HG03103 (cell line): ENCODE results near the gene FNIP2.
"Not testable (repeated sequence)": the region's sequence is repeated elsewhere in the genome, so short reads cannot be mapped to it uniquely, and the experiment has no call there.

Experiments
- ATAC-seq: cut with Tn5 transposase; IDR thresholded peaks from one replicate; pipeline ENCODE4 v1.9.1; 2021; ENCODE audit warnings: low read depth; ENCODE audit not compliant: unreplicated experiment

Gene FNIP2

GRCh38 chr4:158861766-158862165 is 92.9 kb downstream of the FNIP2 start:
- ATAC-seq, result no peak

GRCh38 chr4:158863296-158863695 is 94.5 kb downstream of the FNIP2 start:
- no peak for ATAC-seq

DNA sequence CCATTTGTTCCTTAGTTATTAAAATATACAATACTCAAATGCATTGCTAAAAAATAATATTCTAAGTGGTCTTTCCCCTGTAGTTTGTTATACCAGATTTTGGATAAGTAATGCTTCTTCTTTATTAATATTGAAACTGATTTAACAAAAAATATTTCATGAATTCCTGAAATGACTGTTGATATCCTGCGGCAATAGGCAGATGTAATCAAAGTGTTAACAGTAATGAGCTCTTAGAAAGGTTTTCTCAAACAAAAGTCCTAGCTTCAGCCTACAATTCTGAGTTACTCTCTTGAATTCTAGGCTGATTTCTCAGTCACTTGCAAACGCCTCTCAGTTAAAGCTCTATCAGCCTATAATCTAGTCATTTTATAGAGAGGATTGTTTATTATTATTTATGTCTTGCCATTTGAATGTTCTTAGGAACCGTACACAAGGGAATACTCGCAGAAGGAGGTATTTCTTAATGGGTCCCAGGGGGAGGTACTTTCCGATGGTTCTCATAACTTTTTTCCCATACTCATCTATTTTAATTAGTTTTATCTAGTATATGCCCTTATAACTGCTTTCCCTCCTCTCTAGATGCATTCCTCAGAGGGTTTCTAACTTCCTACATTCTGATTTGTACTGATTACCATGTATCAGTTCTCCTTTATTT is 96.8 kb downstream of the FNIP2 start:
- no peak for ATAC-seq

- no peak for ATAC-seq
Measured at GRCh38 chr4:158869001-158869400, 100.2 kb downstream of the FNIP2 start.

- no peak for ATAC-seq
Measured at GRCh38 chr4:158869761-158870160, 100.9 kb downstream of the FNIP2 start.

DNA sequence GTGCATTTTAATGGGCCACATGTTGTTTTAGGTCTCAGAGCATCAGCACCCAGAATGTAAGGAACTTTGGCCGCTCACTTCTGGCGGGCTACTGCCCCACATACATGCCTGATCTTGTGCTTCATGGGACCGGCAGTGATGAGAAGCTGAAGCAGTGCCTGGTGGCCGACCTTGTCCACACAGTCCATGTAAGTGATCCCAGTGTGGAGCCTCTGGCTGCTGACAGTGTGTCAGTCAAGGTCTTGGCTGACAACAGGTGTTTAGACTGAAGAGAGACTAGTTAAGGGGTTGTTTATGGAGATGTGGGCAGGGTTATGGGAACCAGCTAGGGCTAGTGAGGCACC is 101.4 kb downstream of the FNIP2 start:
- no peak for ATAC-seq

DNA sequence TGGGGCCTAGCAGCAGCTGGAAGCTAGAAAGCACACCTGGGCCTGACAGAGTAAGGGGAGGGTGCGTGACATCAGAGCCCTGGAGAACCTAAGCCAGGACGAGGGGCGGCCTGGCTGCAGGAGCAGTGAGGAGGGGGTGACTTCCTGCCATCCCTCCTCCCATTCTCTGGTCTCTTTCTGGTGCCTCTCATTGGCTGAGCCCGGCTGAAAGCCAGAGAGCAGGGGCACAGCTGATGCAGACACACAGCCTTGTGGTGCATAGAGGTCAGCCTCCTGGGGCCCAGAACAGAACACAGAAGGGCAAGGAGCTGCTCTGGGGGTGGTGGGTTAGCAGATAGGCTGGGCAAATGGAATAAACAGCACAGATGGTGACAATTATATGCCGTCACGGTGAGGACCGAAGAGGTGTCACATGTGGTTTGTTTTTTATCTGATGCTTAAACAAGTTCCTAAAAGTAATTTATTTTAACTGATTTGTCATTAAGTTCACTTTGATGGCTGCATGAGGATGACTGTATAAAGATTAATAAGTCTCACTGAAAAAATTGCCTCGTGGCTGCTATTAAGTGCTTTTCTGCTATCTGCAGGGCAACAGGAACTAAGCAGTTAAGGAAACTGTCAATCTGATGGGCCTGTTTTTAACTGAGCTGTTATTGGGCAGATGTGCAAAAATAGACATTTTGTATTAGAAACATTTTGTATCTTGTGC is 102.0 kb downstream of the FNIP2 start:
- no peak for ATAC-seq

DNA sequence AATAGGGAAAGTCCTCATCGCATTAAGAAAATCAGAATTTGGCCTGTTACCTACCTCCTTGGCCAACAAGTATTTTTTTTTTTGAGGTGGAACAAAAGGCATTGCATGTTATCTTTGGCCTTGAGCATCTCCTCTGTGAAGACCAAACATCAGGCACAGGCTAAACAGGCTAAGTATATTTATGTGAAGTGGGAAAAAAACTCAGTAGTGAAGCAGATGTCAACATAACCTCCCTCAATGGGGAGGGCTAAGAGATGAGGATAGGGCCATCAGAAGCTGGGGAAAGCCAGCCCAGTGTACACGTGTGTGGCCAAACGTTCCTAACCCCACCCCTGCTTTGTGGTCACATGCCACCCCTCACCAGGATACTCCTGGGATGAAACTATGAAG is 102.5 kb downstream of the FNIP2 start:
- no peak for ATAC-seq

- ATAC-seq, result no peak
Measured at GRCh38 chr4:158873795-158874401, 105.1 kb downstream of the FNIP2 start.

GRCh38 chr4:158875026-158875425 is 106.2 kb downstream of the FNIP2 start:
- ATAC-seq, result no peak

DNA sequence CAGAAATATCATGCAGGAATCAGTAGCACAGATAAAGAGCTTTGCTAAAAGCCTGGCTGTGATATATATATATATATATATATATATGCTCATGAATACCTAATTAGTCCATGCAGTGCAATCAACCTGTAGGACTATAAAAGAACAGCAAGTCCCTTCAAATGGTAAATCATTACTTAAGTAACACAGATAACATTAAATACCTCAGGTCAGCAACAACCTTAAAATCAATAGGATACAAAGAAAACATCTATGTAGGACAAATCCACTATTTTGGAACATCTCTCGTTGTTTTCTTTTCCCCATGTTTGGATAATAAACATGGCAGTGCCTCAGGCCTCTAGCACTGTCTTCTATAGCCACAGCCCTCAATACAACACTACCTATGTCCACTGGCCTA is 106.6 kb downstream of the FNIP2 start:
- no peak for ATAC-seq

DNA sequence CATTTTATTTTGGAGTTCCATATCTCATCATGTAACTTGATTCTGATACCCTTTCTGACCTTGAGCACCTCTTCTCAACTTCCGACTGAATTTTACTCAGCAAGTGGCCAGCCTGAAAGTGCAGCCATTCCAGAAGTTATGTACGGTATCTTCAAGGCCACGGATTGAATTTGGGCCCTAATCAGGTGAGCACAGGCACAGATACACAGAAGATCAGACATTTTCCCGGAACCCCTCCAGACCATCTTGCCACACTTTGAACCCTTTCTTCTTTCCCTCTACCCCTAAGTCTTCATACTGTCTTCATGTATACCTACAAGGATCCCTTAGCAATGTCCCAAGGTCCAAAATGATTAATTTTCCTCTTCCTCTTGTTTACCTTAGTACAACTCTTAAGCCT is 108.2 kb downstream of the FNIP2 start:
- ATAC-seq, result no peak

- not testable (repeated sequence) for ATAC-seq
Measured at GRCh38 chr4:158882142-158882541, 113.3 kb downstream of the FNIP2 start.

- ATAC-seq, result no peak
Measured at GRCh38 chr4:158884280-158884679, 115.5 kb downstream of the FNIP2 start.

DNA sequence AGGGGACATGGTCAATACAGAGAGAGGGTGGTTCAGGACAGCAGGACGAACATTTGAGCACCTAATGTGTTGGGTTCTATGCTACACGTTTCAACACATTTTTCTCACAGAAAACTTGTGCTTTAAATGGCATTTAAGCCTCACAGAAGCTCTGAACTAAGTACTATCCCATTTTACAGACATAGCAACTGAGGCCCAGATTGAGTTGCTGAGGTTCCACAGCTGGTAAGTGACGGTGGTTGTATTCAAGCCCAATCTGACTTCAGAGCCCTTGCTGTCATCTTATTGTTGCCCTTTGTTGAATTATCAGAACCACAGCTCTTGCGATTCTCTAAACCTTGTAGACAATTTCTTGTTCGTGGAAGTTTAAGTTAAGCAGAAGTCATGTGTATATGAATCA is 116.7 kb downstream of the FNIP2 start:
- no peak for ATAC-seq

DNA sequence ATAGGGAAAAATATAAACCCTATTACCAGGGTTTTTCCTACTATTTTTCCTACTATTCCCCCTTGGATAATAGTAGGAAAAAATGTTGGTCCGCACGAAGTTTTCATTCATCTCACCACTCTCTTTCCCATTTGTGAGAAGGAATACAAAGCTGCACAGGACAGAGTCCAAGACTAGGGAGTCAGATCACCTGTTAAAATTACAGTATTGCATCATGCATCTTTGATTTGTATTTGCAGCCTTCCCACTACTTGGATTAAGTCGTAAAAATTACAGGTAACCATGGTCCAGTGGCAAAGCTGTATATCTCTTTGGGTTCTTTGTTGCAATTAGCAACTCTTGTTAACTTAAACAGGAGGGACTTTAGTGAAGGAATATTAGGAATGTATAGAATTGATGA is 121.5 kb downstream of the FNIP2 start:
- no peak for ATAC-seq

DNA sequence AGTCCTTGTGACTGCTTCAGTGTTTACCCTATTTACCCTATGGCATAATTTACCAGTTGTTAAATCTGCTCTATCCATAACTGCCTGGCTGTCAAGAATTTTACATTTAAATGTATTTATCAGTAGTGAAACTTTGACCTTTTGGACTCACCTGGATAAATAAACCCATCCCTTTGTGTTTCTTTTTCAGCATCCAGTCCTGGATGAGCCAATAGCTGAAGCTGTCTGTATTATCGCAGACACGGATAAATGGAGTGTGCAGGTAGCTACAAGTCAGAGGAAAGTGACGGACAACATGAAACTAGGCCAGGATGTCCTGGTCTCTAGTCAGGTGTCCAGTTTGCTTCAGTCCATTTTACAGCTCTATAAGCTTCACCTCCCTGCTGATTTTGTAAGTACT is 122.4 kb downstream of the FNIP2 start:
- no peak for ATAC-seq

GRCh38 chr4:158894826-158895225 is 126.0 kb downstream of the FNIP2 start:
- no peak for ATAC-seq

DNA sequence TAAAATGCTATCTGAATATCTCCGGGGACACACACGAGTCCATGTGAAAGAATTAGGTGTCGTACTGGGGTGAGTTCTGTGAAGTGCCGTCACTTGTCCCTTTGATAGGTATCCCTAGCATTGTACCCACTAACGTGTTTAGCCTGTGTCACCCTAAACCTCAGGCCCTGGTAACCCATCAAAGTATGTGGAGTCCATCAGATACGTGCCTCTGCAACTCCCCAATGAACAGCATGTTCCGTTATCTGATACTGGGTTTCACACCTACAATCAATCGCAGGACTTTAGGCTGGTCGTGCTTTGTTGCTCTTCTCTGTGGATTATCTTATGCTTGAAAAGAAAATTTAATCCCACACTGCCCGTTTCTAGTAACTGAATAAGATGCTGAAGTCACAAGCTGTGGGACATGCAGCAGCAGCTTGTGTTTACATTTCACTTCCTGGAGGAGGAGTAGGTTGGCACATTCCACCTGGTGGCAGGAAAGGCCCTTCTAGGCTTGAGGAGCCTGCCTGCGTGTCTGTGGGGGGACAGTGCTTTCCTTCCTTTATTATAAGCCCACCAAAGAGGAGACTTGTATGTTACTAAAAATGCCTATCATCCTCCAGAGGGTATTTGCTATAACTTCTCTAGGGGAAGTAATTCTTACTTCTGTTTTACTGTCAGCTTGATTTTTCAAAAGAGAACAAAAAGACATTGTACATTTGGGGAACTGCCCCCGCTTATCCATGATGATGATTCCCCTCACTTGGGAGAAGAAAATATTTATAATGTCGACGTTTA is 127.2 kb downstream of the FNIP2 start:
- ATAC-seq, result no peak

DNA sequence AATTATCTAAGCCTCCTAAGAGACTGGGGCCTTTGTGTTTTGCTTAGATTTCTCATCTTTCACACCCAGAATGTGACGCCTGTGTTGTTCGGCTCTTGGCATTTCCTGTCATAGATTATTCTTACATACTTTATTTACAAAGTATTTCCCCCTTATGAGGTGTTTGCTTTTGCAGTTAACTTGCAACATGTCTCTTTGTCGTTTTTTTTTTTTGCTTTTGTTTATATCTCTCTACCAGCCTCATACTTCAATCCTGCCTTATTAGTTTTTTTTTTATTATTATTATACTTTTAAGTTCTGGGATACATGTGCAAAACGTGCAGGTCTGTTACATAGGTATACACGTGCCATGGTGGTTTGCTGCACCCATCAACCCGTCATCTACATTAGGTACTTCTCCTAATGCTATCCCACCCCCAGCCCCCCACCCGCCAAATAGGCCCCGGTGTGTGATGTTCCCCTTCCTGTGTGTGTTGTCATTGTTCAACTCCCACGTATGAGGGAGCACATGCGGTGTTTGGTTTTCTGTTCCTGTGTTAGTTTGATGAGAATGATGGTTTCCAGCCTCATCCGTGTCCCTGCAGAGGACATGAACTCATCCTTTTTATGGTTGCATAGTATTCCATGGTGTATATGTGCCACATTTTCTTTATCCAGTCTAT is 127.9 kb downstream of the FNIP2 start:
- ATAC-seq, result not testable (repeated sequence)

DNA sequence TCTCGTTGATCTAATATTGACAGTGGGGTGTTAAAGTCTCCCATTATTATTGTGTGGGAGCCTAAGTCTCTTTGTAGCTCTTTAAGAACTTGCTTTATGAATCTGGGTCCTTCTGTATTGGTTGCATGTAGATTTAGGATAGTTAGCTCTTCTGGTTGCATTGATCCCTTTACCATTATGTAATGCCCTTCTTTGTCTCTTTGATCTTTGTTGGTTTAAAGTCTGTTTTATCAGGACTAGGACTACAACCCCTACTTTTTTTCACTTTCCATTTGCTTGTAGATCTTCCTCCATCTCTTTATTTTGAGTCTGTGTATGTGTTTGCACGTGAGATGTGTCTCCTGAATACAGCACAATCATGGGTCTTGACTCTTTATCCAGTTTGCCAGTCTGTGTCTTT is 131.6 kb downstream of the FNIP2 start:
- not testable (repeated sequence) for ATAC-seq
